GM10248 (cell line): ENCODE results near the gene PRLR.

Experiments used
- CTCF ChIA-PET: fragments of 300-600 bp; sonication (Branson Sonifier 250); formaldehyde crosslinking; extraction: SDS; loops from one replicate; lab custom pipeline; 2021; ENCODE audit warnings: antibody characterized with exemption; lab: Yijun Ruan, JAX
- POLR2A ChIA-PET: fragments of 350-650 bp; sonication (Branson Sonifier 250); formaldehyde crosslinking; extraction: SDS; loops from one replicate; lab custom pipeline; 2020; ENCODE audit warnings: antibody characterized with exemption; lab: Yijun Ruan, JAX
- DNase-seq: peaks from one replicate; pipeline ENCODE4 v3.0.0; 2012; ENCODE audit errors: extremely low spot score
- CTCF ChIP-seq: IDR thresholded peaks from 2 replicates; pipeline ENCODE4 v1.5.1; 2012; ENCODE audit warnings: mild to moderate bottlenecking, low read depth; ENCODE audit errors: extremely low read depth, missing control alignments, control extremely low read depth

PRLR gene

GRCh38 chr5:35236770-35237169 lies 6.5 kb upstream of the PRLR start:
- ChIA-PET CTCF (no interaction called here), POLR2A (no interaction called here)
- DNase-seq = no peak
- TF ChIP-seq CTCF = no peak

- no peak for DNase-seq
- TF ChIP-seq CTCF = no peak
- POLR2A ChIA-PET = interaction anchor here (0.6 kb wide), 1 partner anchor 265 kb away, joined by 3 read pairs; no protein-coding TSS in a partner anchor
- CTCF ChIA-PET = no interaction called here
These were observed 3.3 kb upstream of the PRLR start for GRCh38 chr5:35233601-35234000.

GRCh38 chr5:35233121-35233520 lies 2.8 kb upstream of the PRLR start:
- no peak for TF ChIP-seq CTCF
- ChIA-PET POLR2A (interaction anchor here (0.6 kb wide), 1 partner anchor 265 kb away, joined by 3 read pairs; no protein-coding TSS in a partner anchor), CTCF (no interaction called here)
- DNase-seq = no peak

- DNase-seq = no peak
- no peak for TF ChIP-seq CTCF
- POLR2A ChIA-PET = no interaction called here
- CTCF ChIA-PET = interaction anchor here (1.0 kb wide), 1 partner anchor 10 kb away, joined by 3 read pairs; no protein-coding TSS in a partner anchor
These were observed 1.8 kb upstream of the PRLR start for GRCh38 chr5:35232124-35232523.

- TF ChIP-seq CTCF = peak; percentile 43
- ChIA-PET CTCF (interaction anchor here (1.1 to 3.6 kb wide), 8 partner anchors 8 to 698 kb away, joined by 3 to 15 read pairs (median 5); no protein-coding TSS in a partner anchor), POLR2A (no interaction called here)
- peak; percentile 42 for DNase-seq
These were observed 930 bp downstream of the PRLR start for GRCh38 chr5:35229076-35230037.

- POLR2A ChIA-PET = no interaction called here
These were observed 2.0 kb downstream of the PRLR start for GRCh38 chr5:35228310-35228709.

More at GRCh38 chr5:35228310-35228709, 2.0 kb downstream of the PRLR start:
- no peak for DNase-seq
- no peak for TF ChIP-seq CTCF
- CTCF ChIA-PET = interaction anchor here (0.9 to 3.6 kb wide), 5 partner anchors 8 to 208 kb away, joined by 3 to 15 read pairs (median 6); no protein-coding TSS in a partner anchor
